NCI-H82 treated with DMSO at 0.1 percent for 48 hours (cell line): Measurements from ENCODE around the gene RAPGEF5.
"Not testable (repeated sequence)": the region's sequence is repeated elsewhere in the genome, so short reads cannot be mapped to it uniquely, and the experiment has no call there.

Experiments
- DNase-seq: peaks from one replicate; lab custom pipeline; 2025; ENCODE audit not compliant: unreplicated experiment; lab: John Stamatoyannopoulos, UW

The RAPGEF5 gene

GRCh38 chr7:22094413-22095342 is 262.3 kb downstream of the RAPGEF5 start:
- no peak for DNase-seq

GRCh38 chr7:22093936-22094335 is 263.0 kb downstream of the RAPGEF5 start:
- no peak for DNase-seq

DNA sequence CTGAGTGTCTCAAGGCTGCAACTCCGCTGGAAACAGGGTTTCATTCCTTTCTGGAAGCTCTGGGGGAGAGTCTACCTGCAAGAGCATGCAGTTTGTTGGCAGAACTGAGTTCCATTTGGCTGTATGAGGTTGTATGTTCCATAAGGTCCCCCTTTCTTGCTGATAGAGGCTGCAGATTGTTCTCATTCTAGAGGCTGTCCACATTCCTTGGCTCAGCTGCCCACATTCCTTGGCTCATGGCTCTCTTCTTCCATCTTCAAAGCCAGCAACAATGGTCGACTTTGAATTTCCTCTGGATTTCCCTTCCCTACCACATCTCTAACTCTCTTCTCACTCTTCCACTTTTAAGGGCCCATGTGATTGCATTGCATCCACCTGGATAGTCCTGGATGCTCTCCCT is 264.0 kb downstream of the RAPGEF5 start:
- DNase-seq, result no peak

DNA sequence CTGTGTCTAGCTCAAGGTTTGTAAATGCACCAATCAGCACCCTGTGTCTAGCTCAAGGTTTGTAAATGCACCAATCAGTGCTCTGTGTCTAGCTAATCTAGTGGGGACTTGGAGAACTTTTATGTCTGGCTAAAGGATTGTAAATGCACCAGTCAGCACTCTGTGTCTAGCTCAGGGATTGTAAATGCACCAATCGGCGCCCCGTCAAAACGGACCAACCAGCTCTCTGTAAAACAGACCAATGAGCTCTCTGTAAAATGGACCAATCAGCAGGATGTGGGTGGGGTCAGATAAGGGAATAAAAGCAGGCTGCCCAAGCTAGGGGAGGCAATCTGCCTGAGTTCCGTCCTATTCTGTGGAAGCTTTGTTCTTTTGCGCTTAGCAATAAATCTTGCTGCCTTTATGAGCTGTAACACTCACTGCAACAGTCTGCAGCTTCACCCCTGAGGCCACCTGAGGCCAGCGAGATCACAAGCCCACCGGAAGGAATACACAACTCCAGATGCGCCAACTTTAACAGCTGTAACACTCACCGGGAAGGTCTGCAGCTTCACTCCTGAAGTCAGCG is 265.9 kb downstream of the RAPGEF5 start:
- DNase-seq, result not testable (repeated sequence)

- DNase-seq, result no peak
Measured at GRCh38 chr7:22090512-22090911, 266.4 kb downstream of the RAPGEF5 start.

- DNase-seq, result no peak
Measured at GRCh38 chr7:22090107-22090506, 266.8 kb downstream of the RAPGEF5 start.

GRCh38 chr7:22088827-22089226 is 268.1 kb downstream of the RAPGEF5 start:
- no peak for DNase-seq

GRCh38 chr7:22087861-22088260 is 269.1 kb downstream of the RAPGEF5 start:
- no peak for DNase-seq

- no peak for DNase-seq
Measured at GRCh38 chr7:22083704-22084240, 273.2 kb downstream of the RAPGEF5 start.

- peak; percentile 58 for DNase-seq
Measured at GRCh38 chr7:22082886-22083703, 273.9 kb downstream of the RAPGEF5 start.

DNA sequence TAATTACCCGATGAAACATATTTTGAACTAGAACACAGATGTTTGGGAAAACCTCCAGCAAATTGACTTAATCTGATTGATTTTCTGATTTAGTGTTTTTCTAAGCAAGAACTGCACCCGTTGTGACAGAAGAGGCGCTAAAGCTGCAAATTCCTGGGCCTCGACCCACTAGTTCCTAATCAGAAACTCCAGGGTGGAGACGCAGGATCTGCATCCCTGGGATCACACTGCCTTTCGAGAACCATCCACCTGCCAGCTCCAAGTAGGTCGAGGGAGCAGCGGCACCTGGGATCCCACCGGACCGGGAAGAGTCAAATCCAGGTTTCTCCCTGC is 274.4 kb downstream of the RAPGEF5 start:
- no peak for DNase-seq

DNA sequence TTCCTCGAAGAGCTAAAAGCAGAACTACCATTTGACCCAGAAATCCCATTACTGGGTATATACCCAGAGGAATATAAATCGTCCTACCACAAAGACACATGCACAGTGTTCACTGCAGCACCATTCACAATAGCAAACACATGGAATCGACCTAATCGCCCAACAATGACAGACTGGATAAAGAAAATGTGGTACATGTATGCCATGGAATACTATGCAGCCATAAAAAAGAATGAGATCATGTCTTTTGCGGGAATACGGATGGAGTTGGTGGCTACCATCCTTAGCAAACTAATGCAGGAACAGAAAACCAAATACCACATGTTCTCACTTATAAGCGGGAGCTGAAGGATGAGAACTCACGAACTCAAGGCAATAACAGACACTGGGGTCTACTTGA is 276.7 kb downstream of the RAPGEF5 start:
- not testable (repeated sequence) for DNase-seq

- not testable (repeated sequence) for DNase-seq
Measured at GRCh38 chr7:22078872-22079271, 278.1 kb downstream of the RAPGEF5 start.

DNA sequence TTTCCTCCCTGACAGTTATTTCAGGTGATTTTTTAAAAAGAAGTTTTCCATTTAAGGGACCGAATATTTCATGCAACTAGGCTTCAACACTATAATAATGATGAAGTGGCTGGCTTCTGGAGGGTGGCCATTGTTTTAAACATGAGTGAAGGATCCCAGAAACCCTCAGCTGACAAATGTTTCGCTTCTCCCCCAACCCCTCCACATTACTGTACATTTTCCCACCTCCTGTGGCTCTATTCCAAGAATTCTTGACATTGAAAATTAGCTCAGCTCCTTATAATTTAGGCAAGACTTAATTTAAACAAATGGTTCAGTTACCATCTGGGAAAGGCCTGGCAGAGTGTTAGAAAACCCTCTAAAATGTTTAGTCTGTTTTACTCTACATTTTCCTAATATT is 281.4 kb downstream of the RAPGEF5 start:
- DNase-seq, result no peak

GRCh38 chr7:22074897-22075296 is 282.1 kb downstream of the RAPGEF5 start:
- no peak for DNase-seq
